ENCODE measurements around the gene PLPP3. TPM values are rescaled to one million over a fixed set of nuclear protein-coding genes. Genes with fewer than 3 reads are reported as not detected.

Gene PLPP3
- total and polyA plus RNA-seq, 2 experiments from 2014 or later, result 41.9 to 61.9 TPM

GRCh38 chr1:56578138-56578962 is 1.0 kb downstream of the PLPP3 start (continued):
- TF ChIP-seq EZH2 (IDR thresholded peaks at IDR 0.05; ENCODE audit: low read depth, unreplicated experiment), result no peak
- TF ChIP-seq ETS1 (IDR thresholded peaks at IDR 0.05), result no peak
- TF ChIP-seq POLR2AphosphoS5 (IDR thresholded peaks at IDR 0.05; ENCODE audit: low read depth), result no peak; the same call in 1 of the 2 replicates
- no peak for TF ChIP-seq STAT1 (IDR thresholded peaks at IDR 0.05; ENCODE audit: unreplicated experiment)
- no peak for TF ChIP-seq ZNF114 (CRISPR knock-in tag; IDR thresholded peaks at IDR 0.05)
- TF ChIP-seq NANOG (IDR thresholded peaks at IDR 0.05; ENCODE audit: borderline replicate concordance), result no peak

DNA sequence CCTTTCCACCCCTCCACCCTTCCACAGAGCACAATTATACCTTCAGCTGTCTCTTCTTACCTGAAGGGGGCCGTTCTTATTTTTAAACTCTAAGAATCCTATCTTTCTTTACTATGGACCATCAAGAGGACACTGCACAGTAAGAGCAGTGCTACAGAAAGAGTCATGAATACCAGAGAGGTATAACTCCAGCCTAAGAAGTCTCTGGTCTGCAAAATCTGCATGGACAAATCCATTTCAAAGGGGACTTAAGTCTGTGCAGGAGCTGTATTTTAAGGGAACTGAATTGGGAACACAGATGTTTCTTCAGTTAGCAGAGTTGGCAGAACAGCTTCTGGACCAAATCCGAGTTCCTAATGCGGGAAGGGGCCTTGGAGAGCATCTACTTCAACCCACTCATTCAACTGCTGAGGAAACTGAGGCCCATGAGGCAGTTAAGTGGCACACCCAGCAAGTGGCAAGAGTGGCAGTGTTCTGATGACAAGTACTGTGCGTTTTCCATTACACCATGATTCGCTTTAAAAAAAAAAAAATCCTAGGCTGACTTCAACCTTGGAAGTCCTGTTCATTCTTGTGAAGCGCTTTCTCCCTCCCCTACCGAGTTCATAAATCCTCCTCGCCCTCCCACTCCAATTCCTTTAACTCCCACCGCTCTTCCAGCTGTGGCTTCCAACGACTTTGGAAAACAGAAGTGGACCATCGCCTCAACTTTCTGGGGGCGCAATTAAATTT is 1.8 kb downstream of the PLPP3 start:
- Histone ChIP-seq H3K9me2 (ENCODE audit: insufficient read depth) (no peaks in the 10 kb centered on the region), H3K4me2 (peak overlapping the region; percentile 76), H3K27ac (ENCODE audit: low read depth) (peak overlapping the region; percentile 35; the same call in 1 of the 2 replicates), H3K4me1 (ENCODE audit: insufficient read depth) (peaks cover 58% of the 10 kb centered on the region), H3K27me3 (ENCODE audit: insufficient read depth) (no peaks in the 10 kb centered on the region), H2AFZ (no peak overlapping the region), H3K4me3 (peak overlapping the region; percentile 82), H3K36me3 (ENCODE audit: insufficient read depth) (no peaks in the 10 kb centered on the region), H3K79me2 (replicated peaks; ENCODE audit: insufficient read depth) (peaks cover 75% of the 10 kb centered on the region), H3F3A (replicated peaks; ENCODE audit: low read depth) (no peaks in the 10 kb centered on the region), H4K20me1 (replicated peaks; ENCODE audit: insufficient read depth) (peaks cover 14% of the 10 kb centered on the region; the same call in 1 of the 2 replicates)
- Mint-ChIP-seq H3K27ac (no peak overlapping the region), H3K36me3 (ENCODE audit: low read depth) (peaks cover 3% of the 10 kb centered on the region; the same call in 1 of the 3 replicates), H3K4me3 (peak overlapping the region; percentile 94), H3K27me3 (ENCODE audit: insufficient read depth, low read depth, poor library complexity) (peaks cover 8% of the 10 kb centered on the region), H3K9me3 (no peaks in the 10 kb centered on the region), H3K4me1 (peaks cover 53% of the 10 kb centered on the region)
- ATAC-seq, result no peak; the same call in 2 of the 3 replicates
- no peak for DNase-seq (ENCODE audit: low spot score)
- TF ChIP-seq JUNB (IDR thresholded peaks at IDR 0.05; ENCODE audit: unreplicated experiment) (no peak), CTCF (conservative IDR thresholded peaks at IDR 0.05; ENCODE audit: low read depth in 2 of 2) (no peak; a peak in 1 of 4 replicates), NANOG (IDR thresholded peaks at IDR 0.05; ENCODE audit: borderline replicate concordance) (no peak), ZNF114 (CRISPR knock-in tag; IDR thresholded peaks at IDR 0.05) (no peak), EZH2phosphoT487 (IDR thresholded peaks at IDR 0.05; ENCODE audit: unreplicated experiment) (no peak), ETS1 (IDR thresholded peaks at IDR 0.05) (no peak), CREB1 (CRISPR knock-in tag; IDR thresholded peaks at IDR 0.05; ENCODE audit: low read depth) (no peak)
- TF ChIP-seq, protein P1, sequence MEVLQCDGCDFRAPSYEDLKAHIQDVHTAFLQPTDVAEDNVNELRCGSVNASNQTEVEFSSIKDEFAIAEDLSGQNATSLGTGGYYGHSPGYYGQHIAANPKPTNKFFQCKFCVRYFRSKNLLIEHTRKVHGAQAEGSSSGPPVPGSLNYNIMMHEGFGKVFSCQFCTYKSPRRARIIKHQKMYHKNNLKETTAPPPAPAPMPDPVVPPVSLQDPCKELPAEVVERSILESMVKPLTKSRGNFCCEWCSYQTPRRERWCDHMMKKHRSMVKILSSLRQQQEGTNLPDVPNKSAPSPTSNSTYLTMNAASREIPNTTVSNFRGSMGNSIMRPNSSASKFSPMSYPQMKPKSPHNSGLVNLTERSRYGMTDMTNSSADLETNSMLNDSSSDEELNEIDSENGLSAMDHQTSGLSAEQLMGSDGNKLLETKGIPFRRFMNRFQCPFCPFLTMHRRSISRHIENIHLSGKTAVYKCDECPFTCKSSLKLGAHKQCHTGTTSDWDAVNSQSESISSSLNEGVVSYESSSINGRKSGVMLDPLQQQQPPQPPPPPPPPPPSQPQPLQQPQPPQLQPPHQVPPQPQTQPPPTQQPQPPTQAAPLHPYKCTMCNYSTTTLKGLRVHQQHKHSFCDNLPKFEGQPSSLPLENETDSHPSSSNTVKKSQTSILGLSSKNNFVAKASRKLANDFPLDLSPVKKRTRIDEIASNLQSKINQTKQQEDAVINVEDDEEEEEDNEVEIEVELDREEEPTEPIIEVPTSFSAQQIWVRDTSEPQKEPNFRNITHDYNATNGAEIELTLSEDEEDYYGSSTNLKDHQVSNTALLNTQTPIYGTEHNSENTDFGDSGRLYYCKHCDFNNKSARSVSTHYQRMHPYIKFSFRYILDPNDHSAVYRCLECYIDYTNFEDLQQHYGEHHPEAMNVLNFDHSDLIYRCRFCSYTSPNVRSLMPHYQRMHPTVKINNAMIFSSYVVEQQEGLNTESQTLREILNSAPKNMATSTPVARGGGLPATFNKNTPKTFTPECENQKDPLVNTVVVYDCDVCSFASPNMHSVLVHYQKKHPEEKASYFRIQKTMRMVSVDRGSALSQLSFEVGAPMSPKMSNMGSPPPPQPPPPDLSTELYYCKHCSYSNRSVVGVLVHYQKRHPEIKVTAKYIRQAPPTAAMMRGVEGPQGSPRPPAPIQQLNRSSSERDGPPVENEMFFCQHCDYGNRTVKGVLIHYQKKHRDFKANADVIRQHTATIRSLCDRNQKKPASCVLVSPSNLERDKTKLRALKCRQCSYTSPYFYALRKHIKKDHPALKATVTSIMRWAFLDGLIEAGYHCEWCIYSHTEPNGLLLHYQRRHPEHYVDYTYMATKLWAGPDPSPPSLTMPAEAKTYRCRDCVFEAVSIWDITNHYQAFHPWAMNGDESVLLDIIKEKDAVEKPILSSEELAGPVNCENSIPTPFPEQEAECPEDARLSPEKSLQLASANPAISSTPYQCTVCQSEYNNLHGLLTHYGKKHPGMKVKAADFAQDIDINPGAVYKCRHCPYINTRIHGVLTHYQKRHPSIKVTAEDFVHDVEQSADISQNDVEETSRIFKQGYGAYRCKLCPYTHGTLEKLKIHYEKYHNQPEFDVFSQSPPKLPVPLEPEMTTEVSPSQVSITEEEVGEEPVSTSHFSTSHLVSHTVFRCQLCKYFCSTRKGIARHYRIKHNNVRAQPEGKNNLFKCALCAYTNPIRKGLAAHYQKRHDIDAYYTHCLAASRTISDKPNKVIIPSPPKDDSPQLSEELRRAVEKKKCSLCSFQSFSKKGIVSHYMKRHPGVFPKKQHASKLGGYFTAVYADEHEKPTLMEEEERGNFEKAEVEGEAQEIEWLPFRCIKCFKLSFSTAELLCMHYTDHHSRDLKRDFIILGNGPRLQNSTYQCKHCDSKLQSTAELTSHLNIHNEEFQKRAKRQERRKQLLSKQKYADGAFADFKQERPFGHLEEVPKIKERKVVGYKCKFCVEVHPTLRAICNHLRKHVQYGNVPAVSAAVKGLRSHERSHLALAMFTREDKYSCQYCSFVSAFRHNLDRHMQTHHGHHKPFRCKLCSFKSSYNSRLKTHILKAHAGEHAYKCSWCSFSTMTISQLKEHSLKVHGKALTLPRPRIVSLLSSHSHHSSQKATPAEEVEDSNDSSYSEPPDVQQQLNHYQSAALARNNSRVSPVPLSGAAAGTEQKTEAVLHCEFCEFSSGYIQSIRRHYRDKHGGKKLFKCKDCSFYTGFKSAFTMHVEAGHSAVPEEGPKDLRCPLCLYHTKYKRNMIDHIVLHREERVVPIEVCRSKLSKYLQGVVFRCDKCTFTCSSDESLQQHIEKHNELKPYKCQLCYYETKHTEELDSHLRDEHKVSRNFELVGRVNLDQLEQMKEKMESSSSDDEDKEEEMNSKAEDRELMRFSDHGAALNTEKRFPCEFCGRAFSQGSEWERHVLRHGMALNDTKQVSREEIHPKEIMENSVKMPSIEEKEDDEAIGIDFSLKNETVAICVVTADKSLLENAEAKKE (CRISPR knock-in tag; IDR thresholded peaks at IDR 0.05), result no peak
